Prostate gland (tissue), 2 donors: Measurements from ENCODE around the gene UVSSA.

ENCODE experiments used
- POLR2A ChIP-seq: fragments of 450-650 bp; IDR thresholded peaks from one replicate; pipeline ENCODE4 v1.6.1; 2016; ENCODE audit warnings: antibody characterized with exemption, mild to moderate bottlenecking
- TF ChIP-seq, protein P1 (sequence below), 4 experiments: fragments of 200-600 bp in 2 of 4; fragments of 450-650 bp in 2 of 4; sonication (generic) in 2 of 4; IDR thresholded peaks; 1 replicate in 3 of 4; 2 replicates in 1 of 4; pipeline ENCODE4 v1.5.1; 2016 to 2019; ENCODE audit warnings: antibody characterized with exemption in 4 of 4, mild to moderate bottlenecking in 2 of 4, moderate library complexity in 2 of 4

DNA sequence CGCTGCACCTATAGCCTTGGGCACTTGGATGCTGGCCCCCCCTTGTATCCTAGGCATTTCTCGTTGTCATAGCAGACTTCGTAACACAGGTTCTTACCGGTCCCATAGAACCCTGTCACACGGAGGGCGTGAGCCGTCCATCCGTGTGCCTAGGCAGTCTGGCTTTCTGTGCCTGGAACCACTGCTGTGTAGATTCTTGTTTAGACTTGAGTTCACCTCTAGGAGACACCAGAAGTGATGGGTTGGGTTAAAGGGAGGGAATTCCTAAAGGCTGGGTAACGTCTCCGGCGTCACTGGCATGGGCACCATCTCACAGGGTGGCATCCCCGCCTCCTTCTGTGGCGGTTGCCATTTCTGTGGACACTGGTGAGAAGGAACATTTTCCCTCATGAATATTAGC, 72.7 kb downstream of the UVSSA start:
- TF ChIP-seq, protein P1, sequence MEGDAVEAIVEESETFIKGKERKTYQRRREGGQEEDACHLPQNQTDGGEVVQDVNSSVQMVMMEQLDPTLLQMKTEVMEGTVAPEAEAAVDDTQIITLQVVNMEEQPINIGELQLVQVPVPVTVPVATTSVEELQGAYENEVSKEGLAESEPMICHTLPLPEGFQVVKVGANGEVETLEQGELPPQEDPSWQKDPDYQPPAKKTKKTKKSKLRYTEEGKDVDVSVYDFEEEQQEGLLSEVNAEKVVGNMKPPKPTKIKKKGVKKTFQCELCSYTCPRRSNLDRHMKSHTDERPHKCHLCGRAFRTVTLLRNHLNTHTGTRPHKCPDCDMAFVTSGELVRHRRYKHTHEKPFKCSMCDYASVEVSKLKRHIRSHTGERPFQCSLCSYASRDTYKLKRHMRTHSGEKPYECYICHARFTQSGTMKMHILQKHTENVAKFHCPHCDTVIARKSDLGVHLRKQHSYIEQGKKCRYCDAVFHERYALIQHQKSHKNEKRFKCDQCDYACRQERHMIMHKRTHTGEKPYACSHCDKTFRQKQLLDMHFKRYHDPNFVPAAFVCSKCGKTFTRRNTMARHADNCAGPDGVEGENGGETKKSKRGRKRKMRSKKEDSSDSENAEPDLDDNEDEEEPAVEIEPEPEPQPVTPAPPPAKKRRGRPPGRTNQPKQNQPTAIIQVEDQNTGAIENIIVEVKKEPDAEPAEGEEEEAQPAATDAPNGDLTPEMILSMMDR (IDR thresholded peaks at IDR 0.05): no peak
- no peak for TF ChIP-seq POLR2A
